ENCODE results near the gene FARP1.

Gene FARP1

DNA sequence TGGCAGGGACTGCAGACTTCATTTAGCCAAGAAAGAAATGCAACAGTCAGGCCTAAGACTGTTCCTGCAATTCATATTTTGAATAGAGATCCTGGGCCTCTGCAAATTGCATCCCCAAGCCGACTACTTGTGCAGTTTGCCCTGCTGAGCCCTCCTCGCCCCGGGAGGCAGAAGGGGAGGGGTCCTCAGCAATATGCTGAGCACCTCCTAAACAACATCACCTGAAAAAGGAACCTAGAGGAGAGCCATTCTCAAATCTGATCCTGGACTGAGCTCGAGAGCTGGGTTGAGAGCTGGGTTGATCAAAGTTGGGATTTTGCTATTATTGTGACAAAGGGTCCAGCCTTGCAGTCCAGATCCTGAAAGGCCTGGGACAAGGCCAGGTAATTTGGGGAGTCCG is 304.2 kb downstream of the FARP1 start:
- H3K27ac ChIP-seq (ENCODE audit: extremely low read depth, low read depth, low read length): no peak overlapping the region
- no peak overlapping the region for H3K4me3 ChIP-seq (ENCODE audit: low read depth, low read length)
- no peaks in the 10 kb centered on the region for H3K9me3 ChIP-seq (ENCODE audit: control insufficient read depth, insufficient read depth, low read depth, low read length)
- peaks cover 0 to 56% of the 10 kb centered on the region in 2 experiments; a peak in 2 of 3 replicates for H3K36me3 ChIP-seq (ENCODE audit: control insufficient read depth in 2 of 2, insufficient read depth in 1 of 2, low read length in 2 of 2)
- POLR2A ChIA-PET: no interaction called here
- CTCF ChIA-PET: interaction anchor here (1.0 to 3.1 kb wide), 3 partner anchors 151 to 373 kb away, joined by 3 to 13 read pairs (median 3); no protein-coding TSS in a partner anchor
- no peak for TF ChIP-seq ZNF555 (tag by site-specific recombination; conservative IDR thresholded peaks at IDR 0.05)
- no peak for TF ChIP-seq ZNF138 (tag by site-specific recombination; IDR thresholded peaks at IDR 0.05; ENCODE audit: borderline replicate concordance)
- TF ChIP-seq ZNF19 (tag by site-specific recombination; IDR thresholded peaks at IDR 0.05; ENCODE audit: low read depth): no peak
- no peak for TF ChIP-seq ZNF596 (tag by site-specific recombination; IDR thresholded peaks at IDR 0.05)
- TF ChIP-seq ZNF239 (tag by site-specific recombination; IDR thresholded peaks at IDR 0.05): no peak
- TF ChIP-seq ZNF791 (tag by site-specific recombination; IDR thresholded peaks at IDR 0.05): no peak
- TF ChIP-seq, protein P1, sequence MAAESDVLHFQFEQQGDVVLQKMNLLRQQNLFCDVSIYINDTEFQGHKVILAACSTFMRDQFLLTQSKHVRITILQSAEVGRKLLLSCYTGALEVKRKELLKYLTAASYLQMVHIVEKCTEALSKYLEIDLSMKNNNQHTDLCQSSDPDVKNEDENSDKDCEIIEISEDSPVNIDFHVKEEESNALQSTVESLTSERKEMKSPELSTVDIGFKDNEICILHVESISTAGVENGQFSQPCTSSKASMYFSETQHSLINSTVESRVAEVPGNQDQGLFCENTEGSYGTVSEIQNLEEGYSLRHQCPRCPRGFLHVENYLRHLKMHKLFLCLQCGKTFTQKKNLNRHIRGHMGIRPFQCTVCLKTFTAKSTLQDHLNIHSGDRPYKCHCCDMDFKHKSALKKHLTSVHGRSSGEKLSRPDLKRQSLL (tag by site-specific recombination; IDR thresholded peaks at IDR 0.05): no peak
- no peak for TF ChIP-seq OSR2 (tag by site-specific recombination; IDR thresholded peaks at IDR 0.05)
- TF ChIP-seq ZNF654 (tag by site-specific recombination; IDR thresholded peaks at IDR 0.05; ENCODE audit: low read depth): no peak
- no peak for TF ChIP-seq ZNF416 (tag by site-specific recombination; IDR thresholded peaks at IDR 0.05)
- no peaks in the 10 kb centered on the region for H3K4me1 ChIP-seq (ENCODE audit: control insufficient read depth, insufficient read depth, low read length)

GRCh38 chr13:98447881-98448641 is 305.2 kb downstream of the FARP1 start:
- Histone ChIP-seq H3K36me3 (ENCODE audit: control insufficient read depth in 2 of 2, insufficient read depth in 1 of 2, low read length in 2 of 2) (peaks cover 0 to 66% of the 10 kb centered on the region in 2 experiments; a peak in 2 of 3 replicates), H3K4me1 (ENCODE audit: control insufficient read depth, insufficient read depth, low read length) (no peaks in the 10 kb centered on the region), H3K9me3 (ENCODE audit: control insufficient read depth, insufficient read depth, low read depth, low read length) (no peaks in the 10 kb centered on the region), H3K27ac (ENCODE audit: extremely low read depth, low read depth, low read length) (no peak overlapping the region), H3K4me3 (ENCODE audit: low read depth, low read length) (no peak overlapping the region)
- POLR2A ChIA-PET: interaction anchor here (0.6 kb wide), 1 partner anchor 34 kb away, joined by 4 read pairs; no protein-coding TSS in a partner anchor
- TF ChIP-seq ZNF24 (tag by site-specific recombination; IDR thresholded peaks at IDR 0.05): no peak
- TF ChIP-seq ZNF274 (IDR thresholded peaks at IDR 0.05; ENCODE audit: low read length): no peak
- no peak for TF ChIP-seq ZNF274 (tag by site-specific recombination; IDR thresholded peaks at IDR 0.05; ENCODE audit: borderline replicate concordance)
- no peak for TF ChIP-seq ZNF701 (tag by site-specific recombination; IDR thresholded peaks at IDR 0.05)
- TF ChIP-seq ZNF530 (tag by site-specific recombination; IDR thresholded peaks at IDR 0.05; ENCODE audit: low read depth): no peak
- TF ChIP-seq GLIS2 (tag by site-specific recombination; IDR thresholded peaks at IDR 0.05): no peak
- no peak for TF ChIP-seq HOXA7 (CRISPR knock-in tag; IDR thresholded peaks at IDR 0.05; ENCODE audit: borderline replicate concordance)
- no peak for TF ChIP-seq MYNN (tag by site-specific recombination; IDR thresholded peaks at IDR 0.05; ENCODE audit: borderline replicate concordance)
- no peak for TF ChIP-seq ZNF776 (tag by site-specific recombination; IDR thresholded peaks at IDR 0.05; ENCODE audit: borderline replicate concordance)
- TF ChIP-seq ZNF155 (tag by site-specific recombination; IDR thresholded peaks at IDR 0.05): no peak
- no peak for TF ChIP-seq ZNF785 (tag by site-specific recombination; IDR thresholded peaks at IDR 0.05)
- no peak for TF ChIP-seq ZSCAN18 (tag by site-specific recombination; IDR thresholded peaks at IDR 0.05)
- CTCF ChIA-PET: interaction anchor here (0.6 to 1.1 kb wide), 4 partner anchors 11 to 205 kb away, joined by 3 to 9 read pairs (median 4); no protein-coding TSS in a partner anchor
